Hepatocyte (in vitro differentiated cells): Measurements from ENCODE around the gene ARHGEF40. TPM values are rescaled to one million over a fixed set of nuclear protein-coding genes. Genes with fewer than 3 reads are reported as not detected.

Source experiments
- DNase-seq: peaks from one replicate; pipeline ENCODE4 v3.0.0-alpha.2; 2016; ENCODE audit warnings: low spot score
- H2AFZ ChIP-seq: fragments of 200-600 bp; sonication (generic); 2 replicates; pipeline ENCODE4 v1.6.0; 2016; ENCODE audit warnings: antibody characterized with exemption, mild to moderate bottlenecking
- H3K27ac ChIP-seq: fragments of 200-600 bp; sonication (generic); 2 replicates; pipeline ENCODE4 v1.5.1; 2016; ENCODE audit warnings: mild to moderate bottlenecking
- H3K27me3 ChIP-seq: fragments of 200-600 bp; sonication (generic); 2 replicates; pipeline ENCODE4 v1.6.1; 2016
- H3K36me3 ChIP-seq: fragments of 200-600 bp; sonication (generic); replicated peaks from 2 replicates; pipeline ENCODE4 v1.5.1; 2016; ENCODE audit warnings: low read depth; ENCODE audit not compliant: insufficient read depth
- H3K4me1 ChIP-seq: fragments of 200-600 bp; sonication (generic); 2 replicates; pipeline ENCODE4 v1.5.1; 2016; ENCODE audit warnings: mild to moderate bottlenecking, moderate library complexity; ENCODE audit not compliant: insufficient read depth
- H3K4me2 ChIP-seq: fragments of 200-600 bp; sonication (generic); 2 replicates; pipeline ENCODE4 v1.6.0; 2016
- H3K4me3 ChIP-seq: fragments of 200-600 bp; sonication (generic); 2 replicates; pipeline ENCODE4 v1.5.1; 2016; ENCODE audit warnings: mild to moderate bottlenecking
- H3K79me2 ChIP-seq: fragments of 200-600 bp; sonication (generic); 2 replicates; pipeline ENCODE4 v1.6.0; 2017; ENCODE audit warnings: mild to moderate bottlenecking
- H3K9me2 ChIP-seq: fragments of 200-600 bp; sonication (generic); replicated peaks from 2 replicates; pipeline ENCODE4 v1.6.0; 2017; ENCODE audit warnings: mild to moderate bottlenecking; ENCODE audit not compliant: insufficient read depth
- H3K9me3 ChIP-seq: fragments of 200-600 bp; sonication (generic); 2 replicates; pipeline ENCODE4 v1.5.1; 2016; ENCODE audit warnings: low read depth, mild to moderate bottlenecking
- H4K20me1 ChIP-seq: fragments of 200-600 bp; sonication (generic); 2 replicates; pipeline ENCODE4 v1.6.0; 2016; ENCODE audit warnings: mild to moderate bottlenecking; ENCODE audit not compliant: insufficient read depth, poor library complexity, severe bottlenecking
- CTCF ChIP-seq: fragments of 200-600 bp; sonication (generic); IDR thresholded peaks from 2 replicates; pipeline ENCODE4 v1.5.1; 2016; ENCODE audit warnings: antibody characterized with exemption, mild to moderate bottlenecking; ENCODE audit not compliant: poor library complexity
- EZH2 ChIP-seq: fragments of 200-600 bp; sonication (generic); IDR thresholded peaks from 2 replicates; pipeline ENCODE4 v1.6.1; 2016; ENCODE audit warnings: antibody characterized with exemption, mild to moderate bottlenecking, borderline replicate concordance
- EZH2phosphoT487 ChIP-seq: fragments of 200-600 bp; sonication (generic); IDR thresholded peaks from one replicate; pipeline ENCODE4 v1.6.1; 2018; ENCODE audit warnings: antibody characterized with exemption, mild to moderate bottlenecking, low read depth, moderate library complexity; ENCODE audit not compliant: unreplicated experiment, severe bottlenecking
- WGBS: methylation state at CpG from one replicate; pipeline ENCODE4 v1.1.6; 2016; ENCODE audit warnings: low lambda C conversion rate; ENCODE audit errors: missing lambda C conversion rate; 5-methylcytosine and 5-hydroxymethylcytosine counted together
- polyA plus RNA-seq: library from polyadenylated mRNA; unstranded; fragments of >200 nt; fragmentation: Nextera tagmentation; extraction: Ambion mirVana; gene quantifications from 2 replicates; pipeline ENCODE4 v1.2.1, GENCODE V29; 2016
- total RNA-seq: library from RNA; depleted of rRNA; stranded (reverse); fragments of >200 nt; gene quantifications from 2 replicates; pipeline ENCODE4 v1.2.3, GENCODE V29; 2014

ARHGEF40 gene
- total RNA-seq (36.0 and 53.7 TPM in 2 replicates), polyA plus RNA-seq (36.7 and 38.1 TPM in 2 replicates)

- H3K9me3 ChIP-seq = no peaks in the 10 kb centered on the region
- H3K4me3 ChIP-seq = peak within 1 kb of the TSS; percentile 99
- no peak for TF ChIP-seq EZH2phosphoT487
- no peak for TF ChIP-seq EZH2
- H2AFZ ChIP-seq = peak within 1 kb of the TSS; percentile 93
- H3K79me2 ChIP-seq = peaks cover 27% of the 10 kb centered on the region
- H3K27ac ChIP-seq = peak within 1 kb of the TSS; percentile 96
- peak; percentile 85 for DNase-seq
- no CpG with 5 or more reads among the region's 63 CpGs for WGBS
- H3K27me3 ChIP-seq = no peaks in the 10 kb centered on the region
- H3K36me3 ChIP-seq = no peaks in the 10 kb centered on the region
- H3K4me2 ChIP-seq = peak within 1 kb of the TSS; percentile 92
- peaks cover 16% of the 10 kb centered on the region for H3K4me1 ChIP-seq
- no peaks in the 10 kb centered on the region for H3K9me2 ChIP-seq
- peaks cover 5% of the 10 kb centered on the region for H4K20me1 ChIP-seq
Observed at GRCh38 chr14:21070083-21070609, at the start of gene ARHGEF40. Gene ARHGEF40 (plus strand): TSS chr14:21070304. CDS start chr14:21070397, 93 bp downstream.

GRCh38 chr14:21020977-21021545 lies 49.0 kb upstream of the ARHGEF40 start:
- no peaks in the 10 kb centered on the region for H3K36me3 ChIP-seq
- no peak for DNase-seq
- 90% methylated on average over 5 of the region's 5 CpGs for WGBS
- H3K9me3 ChIP-seq = no peaks in the 10 kb centered on the region
- no peaks in the 10 kb centered on the region for H3K9me2 ChIP-seq
- H3K79me2 ChIP-seq = peaks cover 14% of the 10 kb centered on the region
- H3K4me2 ChIP-seq = no peak overlapping the region
- no peak overlapping the region for H3K4me3 ChIP-seq
- no peak overlapping the region for H2AFZ ChIP-seq
- TF ChIP-seq EZH2phosphoT487 (no peak), CTCF (no peak), EZH2 (no peak)
- H4K20me1 ChIP-seq = no peaks in the 10 kb centered on the region
- H3K27ac ChIP-seq = no peak overlapping the region
- H3K4me1 ChIP-seq = peaks cover 9% of the 10 kb centered on the region
- no peaks in the 10 kb centered on the region for H3K27me3 ChIP-seq

- no peak overlapping the region for H2AFZ ChIP-seq
- H3K79me2 ChIP-seq = peaks cover 14% of the 10 kb centered on the region
- H3K4me3 ChIP-seq = no peak overlapping the region
- no peaks in the 10 kb centered on the region for H4K20me1 ChIP-seq
- no peaks in the 10 kb centered on the region for H3K27me3 ChIP-seq
- no peak for TF ChIP-seq EZH2phosphoT487
- TF ChIP-seq CTCF = no peak
- TF ChIP-seq EZH2 = no peak
- DNase-seq = no peak
- H3K9me3 ChIP-seq = no peaks in the 10 kb centered on the region
- H3K4me1 ChIP-seq = peaks cover 16% of the 10 kb centered on the region
- H3K4me2 ChIP-seq = peak overlapping the region; percentile 94
- H3K27ac ChIP-seq = no peak overlapping the region
- no peaks in the 10 kb centered on the region for H3K9me2 ChIP-seq
- 87% methylated on average over 5 of the region's 5 CpGs for WGBS
- H3K36me3 ChIP-seq = no peaks in the 10 kb centered on the region
Observed at GRCh38 chr14:21022686-21023085, 47.4 kb upstream of the ARHGEF40 start.

- no peak overlapping the region for H3K4me3 ChIP-seq
- peaks cover 16% of the 10 kb centered on the region for H3K4me1 ChIP-seq
- 88% methylated on average over 7 of the region's 7 CpGs for WGBS
- H3K9me3 ChIP-seq = no peaks in the 10 kb centered on the region
- H3K27ac ChIP-seq = no peak overlapping the region
- TF ChIP-seq CTCF (no peak), EZH2phosphoT487 (no peak), EZH2 (no peak)
- no peak overlapping the region for H2AFZ ChIP-seq
- H3K36me3 ChIP-seq = no peaks in the 10 kb centered on the region
- peak overlapping the region; percentile 94 for H3K4me2 ChIP-seq
- H3K9me2 ChIP-seq = no peaks in the 10 kb centered on the region
- no peaks in the 10 kb centered on the region for H3K27me3 ChIP-seq
- H4K20me1 ChIP-seq = no peaks in the 10 kb centered on the region
- no peak for DNase-seq
- peaks cover 14% of the 10 kb centered on the region for H3K79me2 ChIP-seq
Observed at GRCh38 chr14:21023174-21023573, 46.9 kb upstream of the ARHGEF40 start.
